Gastrocnemius medialis (tissue), 4 donors: Measurements from ENCODE around the gene LGALS3BP.
A peak's percentile ranks its signal among the peaks of the same experiment; 100 is the strongest.

Experiments used
- POLR2A ChIP-seq, 2 donors: fragments of 450-650 bp; IDR thresholded peaks; one replicate each; pipeline ENCODE4 v1.6.1; 2017; ENCODE audit warnings: antibody characterized with exemption in 2 of 2, mild to moderate bottlenecking in 2 of 2, moderate library complexity in 2 of 2
- TF ChIP-seq, protein P1 (sequence below), 5 experiments: fragments of 450-650 bp in 3 of 5; fragments of 200-600 bp in 2 of 5; sonication (generic) in 2 of 5; IDR thresholded peaks in 4 of 5; conservative IDR thresholded peaks in 1 of 5; 1 replicate in 4 of 5; 2 replicates in 1 of 5; pipeline ENCODE4 v1.5.1; 2016 to 2019; ENCODE audit warnings: antibody characterized with exemption in 5 of 5, mild to moderate bottlenecking in 3 of 5, moderate library complexity in 3 of 5

DNA sequence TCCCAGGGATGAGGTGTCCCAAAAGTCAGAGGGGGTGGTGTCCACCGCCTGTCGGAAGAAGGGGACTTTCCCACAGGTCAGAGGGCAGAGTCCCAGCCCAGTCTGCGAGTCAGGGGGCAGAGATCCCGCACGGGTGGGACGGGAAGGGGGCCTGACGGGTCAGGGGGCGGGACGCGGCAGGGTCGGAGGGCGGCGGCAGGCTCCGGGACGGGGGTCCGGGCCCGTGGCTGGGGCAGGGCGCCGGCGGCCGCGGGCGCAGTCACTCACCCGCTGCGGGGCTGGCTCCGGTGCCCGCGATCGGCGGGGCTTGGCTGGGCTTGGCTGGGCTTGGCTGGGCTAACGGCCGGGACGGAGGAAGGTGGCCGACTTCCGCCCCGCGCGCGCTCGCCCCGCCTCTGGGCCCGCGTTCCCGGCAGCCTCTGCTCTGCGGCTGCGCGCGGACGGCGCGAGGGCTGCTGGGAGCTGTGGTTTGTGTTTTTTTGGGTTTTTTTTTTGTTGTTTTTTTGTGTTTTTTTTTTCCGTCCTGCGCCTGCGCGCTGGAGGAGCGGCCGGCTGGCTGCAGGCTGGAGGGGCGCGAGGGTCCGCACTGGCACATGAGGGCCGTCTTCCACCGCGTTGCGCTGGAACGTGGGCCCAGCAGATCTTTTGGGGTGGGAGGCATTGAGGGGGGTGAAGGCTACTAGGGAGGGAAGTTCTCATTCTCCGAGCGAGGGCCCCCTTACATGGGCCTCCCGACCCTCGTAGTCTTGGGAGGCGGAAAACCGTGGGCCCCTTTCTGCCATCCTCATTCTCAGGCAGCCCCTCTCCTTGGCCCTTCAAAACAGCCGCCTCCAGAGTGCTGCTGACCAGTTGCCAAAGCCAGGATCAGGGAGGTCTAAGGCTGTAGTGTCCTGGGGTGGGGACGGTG, 29.9 kb upstream of the LGALS3BP start, which contains the start of gene CANT1:
- TF ChIP-seq, protein P1, sequence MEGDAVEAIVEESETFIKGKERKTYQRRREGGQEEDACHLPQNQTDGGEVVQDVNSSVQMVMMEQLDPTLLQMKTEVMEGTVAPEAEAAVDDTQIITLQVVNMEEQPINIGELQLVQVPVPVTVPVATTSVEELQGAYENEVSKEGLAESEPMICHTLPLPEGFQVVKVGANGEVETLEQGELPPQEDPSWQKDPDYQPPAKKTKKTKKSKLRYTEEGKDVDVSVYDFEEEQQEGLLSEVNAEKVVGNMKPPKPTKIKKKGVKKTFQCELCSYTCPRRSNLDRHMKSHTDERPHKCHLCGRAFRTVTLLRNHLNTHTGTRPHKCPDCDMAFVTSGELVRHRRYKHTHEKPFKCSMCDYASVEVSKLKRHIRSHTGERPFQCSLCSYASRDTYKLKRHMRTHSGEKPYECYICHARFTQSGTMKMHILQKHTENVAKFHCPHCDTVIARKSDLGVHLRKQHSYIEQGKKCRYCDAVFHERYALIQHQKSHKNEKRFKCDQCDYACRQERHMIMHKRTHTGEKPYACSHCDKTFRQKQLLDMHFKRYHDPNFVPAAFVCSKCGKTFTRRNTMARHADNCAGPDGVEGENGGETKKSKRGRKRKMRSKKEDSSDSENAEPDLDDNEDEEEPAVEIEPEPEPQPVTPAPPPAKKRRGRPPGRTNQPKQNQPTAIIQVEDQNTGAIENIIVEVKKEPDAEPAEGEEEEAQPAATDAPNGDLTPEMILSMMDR (IDR thresholded peaks at IDR 0.05 in 4 of 5, conservative IDR thresholded peaks at IDR 0.05 in 1 of 5) = no peak
- TF ChIP-seq POLR2A (IDR thresholded peaks at IDR 0.05) = peak; percentile 67 to 79
